GM19023 (cell line): ENCODE results near the gene CGB5.
"Not testable (repeated sequence)": the region's sequence is repeated elsewhere in the genome, so short reads cannot be mapped to it uniquely, and the experiment has no call there.

ENCODE experiments used
- ATAC-seq: cut with Tn5 transposase; IDR thresholded peaks from one replicate; pipeline ENCODE4 v1.9.1; 2021; ENCODE audit warnings: mild to moderate bottlenecking, moderate library complexity; ENCODE audit not compliant: unreplicated experiment

The CGB5 gene

GRCh38 chr19:49043548-49043947, at the start of gene CGB5:
Gene CGB5 (plus strand): TSS chr19:49043848. CDS start chr19:49044210, 362 bp downstream.
- not testable (repeated sequence) for ATAC-seq

- ATAC-seq: no peak
Measured at GRCh38 chr19:48994035-48994386, 49.6 kb upstream of the CGB5 start.

GRCh38 chr19:48997972-48998371, 45.7 kb upstream of the CGB5 start:
- ATAC-seq: no peak

GRCh38 chr19:48999481-49000325, 43.9 kb upstream of the CGB5 start:
- ATAC-seq: no peak

- ATAC-seq: no peak
Measured at GRCh38 chr19:49004133-49004532, 39.5 kb upstream of the CGB5 start.

- no peak for ATAC-seq
Measured at GRCh38 chr19:49004964-49005614, 38.6 kb upstream of the CGB5 start.

GRCh38 chr19:49006905-49007304, 36.7 kb upstream of the CGB5 start:
- ATAC-seq: no peak

GRCh38 chr19:49009828-49010227, 33.8 kb upstream of the CGB5 start:
- no peak for ATAC-seq

GRCh38 chr19:49010453-49010852, 33.2 kb upstream of the CGB5 start:
- ATAC-seq: no peak

- no peak for ATAC-seq
Measured at GRCh38 chr19:49011194-49011593, 32.5 kb upstream of the CGB5 start.

- ATAC-seq: no peak
Measured at GRCh38 chr19:49014123-49014869, 29.4 kb upstream of the CGB5 start.

GRCh38 chr19:49014870-49015255, 28.8 kb upstream of the CGB5 start:
- ATAC-seq: no peak

GRCh38 chr19:49016067-49016839, 27.4 kb upstream of the CGB5 start:
- ATAC-seq: no peak

GRCh38 chr19:49017041-49017665, 26.5 kb upstream of the CGB5 start, which contains the start of gene LHB:
Gene LHB (minus strand): TSS chr19:49017091. CDS start chr19:49017081, 10 bp downstream.
- ATAC-seq: no peak

GRCh38 chr19:49017666-49018351, 25.8 kb upstream of the CGB5 start:
- peak; percentile 57 for ATAC-seq

- not testable (repeated sequence) for ATAC-seq
Measured at GRCh38 chr19:49018388-49019241, 25.0 kb upstream of the CGB5 start.

GRCh38 chr19:49019242-49019932, 24.3 kb upstream of the CGB5 start:
- ATAC-seq: no peak

- ATAC-seq: no peak
Measured at GRCh38 chr19:49020342-49020741, 23.3 kb upstream of the CGB5 start.
